Measurements from ENCODE around the gene MYH6.
"Not testable (repeated sequence)": the region's sequence is repeated elsewhere in the genome, so short reads cannot be mapped to it uniquely, and the experiment has no call there.

The MYH6 gene

GRCh38 chr14:23435543-23436326, 27.7 kb upstream of the MYH6 start, which contains the start of gene MYH7:
Gene MYH7, minus strand, starts transcription at chr14:23435660. Its CDS starts 1,928 bp downstream, at chr14:23433732.
- DNase-seq: no peak

DNA sequence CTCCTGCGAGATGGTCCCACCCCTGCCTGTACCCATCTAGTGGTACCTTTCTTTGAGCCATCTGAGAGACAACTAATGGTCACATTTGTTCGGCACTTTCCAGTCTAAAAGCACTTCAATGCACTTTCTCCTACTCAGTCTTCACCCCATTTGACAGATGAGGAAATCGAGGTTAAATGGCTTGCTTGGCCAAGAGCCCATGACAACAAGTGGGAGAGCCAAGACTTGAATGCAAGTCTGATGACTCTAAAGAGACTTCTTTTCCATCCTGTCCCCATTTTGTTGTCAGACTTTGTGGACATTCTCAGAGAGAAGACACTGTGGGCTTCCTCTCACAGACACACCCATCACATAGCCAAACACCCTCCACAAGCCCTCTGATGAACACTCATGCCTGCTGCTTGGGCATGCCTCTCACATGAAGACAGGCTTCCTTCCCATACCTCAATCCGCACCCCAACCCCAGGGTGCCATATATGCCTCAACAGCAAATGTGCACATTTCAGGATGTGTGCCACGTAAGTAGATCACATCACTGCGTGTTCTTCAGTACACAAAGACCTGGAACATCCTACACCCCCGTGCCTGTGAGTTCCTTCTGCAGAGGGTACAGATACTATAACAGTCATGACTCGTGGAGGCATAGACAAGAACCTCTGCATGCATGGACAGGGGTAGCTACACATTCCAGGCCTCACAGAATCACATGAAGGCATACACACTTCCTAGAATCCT, 26.6 kb upstream of the MYH6 start:
- no peak for DNase-seq

GRCh38 chr14:23433457-23433856, 25.4 kb upstream of the MYH6 start:
- no peak for DNase-seq

GRCh38 chr14:23432946-23433345, 24.9 kb upstream of the MYH6 start:
- no peak for DNase-seq

- DNase-seq: no peak
These were observed 24.2 kb upstream of the MYH6 start for GRCh38 chr14:23432102-23432925.

GRCh38 chr14:23431486-23431885, 23.4 kb upstream of the MYH6 start:
- DNase-seq: no peak

DNA sequence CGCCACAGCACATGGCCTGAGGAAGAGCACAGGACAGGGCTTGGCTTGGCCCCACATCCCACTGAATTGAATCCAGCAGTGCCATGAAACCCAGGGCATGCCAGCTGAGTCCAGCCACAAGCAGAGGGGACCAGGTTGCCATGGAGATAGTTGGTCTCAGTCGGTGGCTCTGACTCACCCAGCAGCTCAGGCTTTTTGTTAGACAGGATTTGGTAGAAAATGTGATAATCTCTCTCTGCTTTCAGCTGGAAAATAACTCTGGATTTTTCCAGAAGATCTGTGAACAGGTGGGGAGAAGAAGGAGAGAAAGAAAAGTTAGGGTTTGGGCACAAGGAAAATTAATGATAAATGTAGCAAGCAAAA, 22.6 kb upstream of the MYH6 start:
- no peak for DNase-seq

- no peak for DNase-seq
These were observed 22.1 kb upstream of the MYH6 start for GRCh38 chr14:23430016-23430722.

DNA sequence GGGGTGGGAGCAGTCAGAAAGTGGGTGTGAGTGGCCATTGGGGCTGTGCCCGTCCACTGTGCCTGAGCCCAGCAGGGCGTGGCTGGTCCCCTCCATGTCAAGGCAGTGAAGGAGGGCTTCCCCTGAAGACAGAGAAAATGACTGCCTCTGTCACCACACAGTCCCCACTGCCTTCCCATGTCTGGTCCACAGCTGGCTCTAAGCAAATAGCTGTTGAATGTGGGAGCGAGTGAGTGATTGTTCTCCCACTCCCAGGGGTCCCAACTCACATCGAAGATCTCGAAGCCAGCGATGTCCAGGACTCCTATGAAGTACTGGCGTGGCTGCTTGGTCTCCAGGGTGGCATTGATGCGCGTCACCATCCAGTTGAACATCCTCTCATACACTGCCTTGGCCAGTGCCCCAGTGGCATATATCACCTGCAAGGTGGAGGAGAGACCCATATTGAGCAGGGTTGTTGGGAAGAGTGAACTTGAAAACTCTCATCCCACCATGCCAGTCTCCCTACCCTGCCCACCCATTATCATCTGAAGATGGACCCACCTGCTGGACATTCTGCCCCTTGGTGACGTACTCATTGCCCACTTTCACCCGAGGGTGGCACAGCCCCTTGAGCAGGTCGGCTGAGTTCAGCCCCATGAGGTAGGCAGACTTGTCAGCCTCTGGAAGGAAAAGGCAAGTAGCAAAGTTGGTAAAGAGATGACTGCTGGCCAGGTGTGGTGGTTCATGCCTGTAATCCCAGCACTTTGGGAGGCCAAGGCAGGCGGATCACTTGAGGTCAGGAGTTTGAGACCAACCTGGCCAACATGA, 20.8 kb upstream of the MYH6 start:
- DNase-seq: no peak

- DNase-seq: not testable (repeated sequence)
These were observed 17.7 kb upstream of the MYH6 start for GRCh38 chr14:23425798-23426197.

DNA sequence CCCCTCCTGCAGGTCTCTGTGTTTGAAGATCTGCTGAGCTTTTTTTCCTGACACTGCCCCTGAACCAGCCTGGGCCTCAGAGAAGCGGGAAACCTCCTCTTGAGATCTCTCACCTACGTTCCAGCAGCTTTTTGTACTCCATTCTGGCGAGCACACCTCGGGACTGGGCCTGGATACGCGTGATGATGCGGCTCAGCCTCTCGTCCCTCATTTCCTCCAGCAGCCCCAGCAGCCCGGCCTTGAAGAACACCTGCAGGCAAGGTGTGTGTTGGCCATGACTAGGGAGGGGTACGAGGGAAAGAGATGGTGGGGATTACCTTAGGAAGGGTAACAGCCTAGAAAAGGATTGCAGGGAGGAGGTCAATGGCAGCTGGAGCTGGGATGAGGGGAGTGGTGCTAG, 17.1 kb upstream of the MYH6 start:
- DNase-seq: no peak

GRCh38 chr14:23423657-23424056, 15.6 kb upstream of the MYH6 start:
- DNase-seq: no peak

GRCh38 chr14:23421594-23421993, 13.5 kb upstream of the MYH6 start:
- no peak for DNase-seq

GRCh38 chr14:23419646-23420045, 11.6 kb upstream of the MYH6 start:
- DNase-seq: not testable (repeated sequence)

- no peak for DNase-seq
These were observed 9.9 kb upstream of the MYH6 start for GRCh38 chr14:23418021-23418420.

GRCh38 chr14:23417269-23417668, 9.2 kb upstream of the MYH6 start:
- not testable (repeated sequence) for DNase-seq

- no peak for DNase-seq
These were observed 8.7 kb upstream of the MYH6 start for GRCh38 chr14:23416801-23417200.

DNA sequence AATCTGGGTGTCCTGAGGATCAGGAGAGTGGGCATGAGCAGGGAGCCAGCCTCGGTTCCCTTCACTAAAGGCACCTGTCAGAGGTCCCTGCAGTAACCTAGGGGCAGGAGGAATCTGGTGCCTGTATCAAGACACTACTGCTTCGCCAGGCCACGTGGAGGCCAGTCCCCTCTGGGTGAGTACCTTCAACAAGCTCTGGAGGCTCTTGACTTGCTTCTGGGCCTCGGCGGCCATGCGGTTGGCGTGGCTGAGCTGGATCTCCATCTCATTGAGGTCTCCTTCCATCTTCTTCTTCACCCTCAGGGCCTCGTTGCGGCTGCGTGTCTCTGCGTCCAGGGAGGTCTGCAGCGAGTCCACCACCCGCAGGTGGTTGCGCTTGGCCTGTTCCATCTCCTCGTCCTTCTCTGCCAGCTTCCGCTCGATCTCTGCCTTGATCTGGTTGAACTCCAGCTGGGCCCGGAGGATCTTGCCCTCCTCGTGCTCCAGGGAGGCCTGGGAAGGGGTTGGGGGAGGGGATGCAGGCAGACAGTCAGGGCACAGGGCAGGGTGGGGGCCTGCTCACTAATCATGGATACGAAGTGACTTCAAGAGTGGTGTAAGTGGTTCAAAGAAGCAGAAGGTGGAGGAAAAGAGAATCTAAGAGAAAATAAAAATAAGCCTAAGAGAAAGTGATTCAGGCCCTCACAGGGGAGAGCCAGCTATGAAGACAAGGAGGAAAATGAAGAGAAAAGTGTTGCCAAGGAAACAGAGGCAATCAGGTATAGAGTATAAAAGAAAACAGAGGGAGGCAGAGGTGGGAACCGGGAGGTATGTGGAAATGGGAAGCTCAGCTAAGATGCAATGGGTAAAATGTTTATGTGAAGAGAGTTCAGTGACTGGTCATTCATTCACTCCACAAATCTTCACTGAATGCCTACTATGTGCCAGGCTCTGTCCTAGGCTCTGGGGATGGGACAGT, 8.0 kb upstream of the MYH6 start:
- DNase-seq: no peak

DNA sequence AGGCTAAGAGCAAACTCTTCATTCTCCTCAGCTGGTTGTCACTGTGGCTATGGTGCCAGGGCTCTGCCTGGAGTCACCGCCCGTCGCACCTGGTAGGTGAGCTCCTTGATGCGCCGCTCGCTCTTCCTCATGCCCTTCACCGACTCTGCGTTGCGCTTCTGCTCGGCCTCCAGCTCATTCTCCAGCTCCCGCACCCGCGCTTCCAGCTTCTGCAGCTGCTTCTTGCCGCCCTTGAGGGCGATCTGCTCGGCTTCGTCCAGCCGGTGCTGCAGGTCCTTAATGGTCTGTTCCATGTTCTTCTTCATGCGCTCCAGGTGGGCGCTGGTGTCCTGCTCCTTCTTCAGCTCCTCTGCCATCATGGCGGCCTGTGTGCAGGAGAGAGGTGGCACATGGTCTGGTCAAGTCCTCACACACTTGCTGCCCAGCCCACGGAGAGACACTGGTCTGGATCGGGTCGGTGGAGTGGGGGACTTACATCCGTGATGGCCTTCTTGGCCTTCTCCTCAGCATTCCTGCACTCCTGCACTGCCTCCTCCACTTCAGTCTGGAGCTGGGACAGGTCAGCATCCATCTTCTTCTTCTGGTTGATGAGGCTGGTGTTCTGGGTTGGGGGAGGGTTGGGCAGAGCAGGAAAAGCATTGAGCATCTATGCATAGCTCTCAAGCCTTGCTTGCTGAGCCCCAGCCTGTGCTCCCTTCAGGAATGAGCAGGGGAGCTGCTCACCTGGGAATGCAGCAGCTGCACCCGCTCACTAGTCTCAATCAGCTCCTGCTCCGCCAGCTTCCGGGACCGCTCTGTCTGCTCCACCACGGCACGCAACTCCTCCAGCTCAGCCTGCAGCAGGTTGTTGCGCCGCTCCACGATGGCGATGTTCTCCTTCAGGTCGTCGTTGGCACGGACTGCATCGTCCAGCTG, 7.1 kb upstream of the MYH6 start:
- no peak for DNase-seq

- DNase-seq: no peak
These were observed 6.2 kb upstream of the MYH6 start for GRCh38 chr14:23414254-23414653.
